ENCODE data around the gene MRPL37. TPM values are rescaled to one million over a fixed set of nuclear protein-coding genes. Genes with fewer than 3 reads are reported as not detected.
A peak's percentile ranks its signal among the peaks of the same experiment; 100 is the strongest.

The MRPL37 gene
- total RNA-seq, 1 donor from 2014 or later = 80.0 TPM

GRCh38 chr1:54225986-54226559 lies 26.1 kb downstream of the MRPL37 start:
- Histone ChIP-seq H3K4me1 (ENCODE audit: insufficient read depth, low read length) (peaks cover 22% of the 10 kb centered on the region), H3K27ac (ENCODE audit: low read depth, low read length) (no peak overlapping the region), H3K9me3 (ENCODE audit: insufficient read depth, low read depth, low read length) (no peaks in the 10 kb centered on the region), H2AFZ (ENCODE audit: low read depth, low read length) (no peak overlapping the region), H3K4me2 (ENCODE audit: low read length) (no peak overlapping the region), H3K27me3 (ENCODE audit: insufficient read depth, low read length) (no peaks in the 10 kb centered on the region), H3K4me3 (ENCODE audit: insufficient read depth, low read depth, low read length) (no peak overlapping the region), H3K9ac (ENCODE audit: low read length) (no peak overlapping the region), H3K79me2 (ENCODE audit: insufficient read depth, low read length) (no peaks in the 10 kb centered on the region), H4K20me1 (ENCODE audit: insufficient read depth, low read length) (peaks cover 6% of the 10 kb centered on the region), H3K36me3 (ENCODE audit: insufficient read depth, low read length) (no peaks in the 10 kb centered on the region)
- no peak for FAIRE-seq
- peaks cover 41% of the 10 kb centered on the region for H3K4me1 Mint-ChIP-seq (ENCODE audit: low read depth, unreplicated experiment)
- TF ChIP-seq, protein P1, sequence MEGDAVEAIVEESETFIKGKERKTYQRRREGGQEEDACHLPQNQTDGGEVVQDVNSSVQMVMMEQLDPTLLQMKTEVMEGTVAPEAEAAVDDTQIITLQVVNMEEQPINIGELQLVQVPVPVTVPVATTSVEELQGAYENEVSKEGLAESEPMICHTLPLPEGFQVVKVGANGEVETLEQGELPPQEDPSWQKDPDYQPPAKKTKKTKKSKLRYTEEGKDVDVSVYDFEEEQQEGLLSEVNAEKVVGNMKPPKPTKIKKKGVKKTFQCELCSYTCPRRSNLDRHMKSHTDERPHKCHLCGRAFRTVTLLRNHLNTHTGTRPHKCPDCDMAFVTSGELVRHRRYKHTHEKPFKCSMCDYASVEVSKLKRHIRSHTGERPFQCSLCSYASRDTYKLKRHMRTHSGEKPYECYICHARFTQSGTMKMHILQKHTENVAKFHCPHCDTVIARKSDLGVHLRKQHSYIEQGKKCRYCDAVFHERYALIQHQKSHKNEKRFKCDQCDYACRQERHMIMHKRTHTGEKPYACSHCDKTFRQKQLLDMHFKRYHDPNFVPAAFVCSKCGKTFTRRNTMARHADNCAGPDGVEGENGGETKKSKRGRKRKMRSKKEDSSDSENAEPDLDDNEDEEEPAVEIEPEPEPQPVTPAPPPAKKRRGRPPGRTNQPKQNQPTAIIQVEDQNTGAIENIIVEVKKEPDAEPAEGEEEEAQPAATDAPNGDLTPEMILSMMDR (IDR thresholded peaks at IDR 0.05; ENCODE audit: insufficient read depth, low read depth, low read length) = no peak
- TF ChIP-seq EZH2 (IDR thresholded peaks at IDR 0.05; ENCODE audit: insufficient read depth, low read length) = no peak
- H3K9me3 Mint-ChIP-seq (ENCODE audit: unreplicated experiment) = no peaks in the 10 kb centered on the region
- no peaks in the 10 kb centered on the region for H3K27me3 Mint-ChIP-seq (ENCODE audit: low read depth, unreplicated experiment)
- H3K36me3 Mint-ChIP-seq (ENCODE audit: low read depth, unreplicated experiment) = peaks cover 17% of the 10 kb centered on the region
- no peak overlapping the region for H3K27ac Mint-ChIP-seq (ENCODE audit: unreplicated experiment)
- no peak for DNase-seq (ENCODE audit: low read depth)
- H3K4me3 Mint-ChIP-seq (ENCODE audit: unreplicated experiment) = no peak overlapping the region

DNA sequence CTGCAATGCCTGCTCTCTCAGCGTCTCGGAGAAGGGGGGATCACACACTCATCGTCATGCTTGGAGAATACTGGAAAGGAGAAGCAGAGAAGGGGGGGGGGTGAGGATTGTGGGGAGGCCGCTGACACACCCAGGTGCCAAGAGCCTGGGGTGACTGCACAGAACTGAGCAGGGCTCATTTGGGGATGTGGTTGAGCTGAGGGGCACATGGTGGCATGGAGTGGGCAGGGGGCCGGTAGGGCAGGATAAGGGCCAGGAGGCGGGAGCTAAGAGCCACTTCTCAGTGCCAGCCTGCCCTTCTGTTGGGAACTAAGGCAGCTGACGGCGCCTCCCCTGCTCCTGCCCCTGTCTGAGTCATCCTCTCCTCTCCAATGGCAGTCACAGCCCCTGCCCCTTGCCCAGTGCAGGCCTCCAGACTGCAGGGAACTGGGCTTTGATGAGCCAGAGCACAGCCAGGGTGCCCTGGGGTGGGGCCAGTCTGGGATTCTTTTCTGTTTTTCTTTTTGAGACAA lies 27.2 kb downstream of the MRPL37 start:
- Histone ChIP-seq H3K27me3 (ENCODE audit: insufficient read depth, low read length) (no peaks in the 10 kb centered on the region), H3K4me1 (ENCODE audit: insufficient read depth, low read length) (peaks cover 22% of the 10 kb centered on the region), H4K20me1 (ENCODE audit: insufficient read depth, low read length) (peaks cover 6% of the 10 kb centered on the region), H3K9me3 (ENCODE audit: insufficient read depth, low read depth, low read length) (no peaks in the 10 kb centered on the region), H2AFZ (ENCODE audit: low read depth, low read length) (no peak overlapping the region), H3K27ac (ENCODE audit: low read depth, low read length) (no peak overlapping the region), H3K79me2 (ENCODE audit: insufficient read depth, low read length) (no peaks in the 10 kb centered on the region), H3K36me3 (ENCODE audit: insufficient read depth, low read length) (peaks cover 2% of the 10 kb centered on the region), H3K4me2 (ENCODE audit: low read length) (peak overlapping the region; percentile 37), H3K4me3 (ENCODE audit: insufficient read depth, low read depth, low read length) (no peak overlapping the region), H3K9ac (ENCODE audit: low read length) (no peak overlapping the region)
- DNase-seq (ENCODE audit: low read depth) (peak; percentile 59), FAIRE-seq (no peak)
- Mint-ChIP-seq H3K4me1 (ENCODE audit: low read depth, unreplicated experiment) (peaks cover 41% of the 10 kb centered on the region), H3K27ac (ENCODE audit: unreplicated experiment) (no peak overlapping the region), H3K4me3 (ENCODE audit: unreplicated experiment) (no peak overlapping the region), H3K27me3 (ENCODE audit: low read depth, unreplicated experiment) (no peaks in the 10 kb centered on the region), H3K36me3 (ENCODE audit: low read depth, unreplicated experiment) (peaks cover 22% of the 10 kb centered on the region), H3K9me3 (ENCODE audit: unreplicated experiment) (no peaks in the 10 kb centered on the region)
- TF ChIP-seq, protein P1 (IDR thresholded peaks at IDR 0.05; ENCODE audit: insufficient read depth, low read depth, low read length) = no peak
- TF ChIP-seq EZH2 (IDR thresholded peaks at IDR 0.05; ENCODE audit: insufficient read depth, low read length) = no peak

GRCh38 chr1:54227891-54228310 lies 27.9 kb downstream of the MRPL37 start:
- H3K4me3 ChIP-seq (ENCODE audit: insufficient read depth, low read depth, low read length) = no peak overlapping the region
- H3K27ac ChIP-seq (ENCODE audit: low read depth, low read length) = no peak overlapping the region
- Mint-ChIP-seq H3K4me3 (ENCODE audit: unreplicated experiment) (no peak overlapping the region), H3K36me3 (ENCODE audit: low read depth, unreplicated experiment) (peaks cover 22% of the 10 kb centered on the region), H3K27me3 (ENCODE audit: low read depth, unreplicated experiment) (no peaks in the 10 kb centered on the region), H3K9me3 (ENCODE audit: unreplicated experiment) (no peaks in the 10 kb centered on the region), H3K27ac (ENCODE audit: unreplicated experiment) (no peak overlapping the region), H3K4me1 (ENCODE audit: low read depth, unreplicated experiment) (peaks cover 37% of the 10 kb centered on the region)
- H3K9me3 ChIP-seq (ENCODE audit: insufficient read depth, low read depth, low read length) = no peaks in the 10 kb centered on the region
- no peak overlapping the region for H3K4me2 ChIP-seq (ENCODE audit: low read length)
- peaks cover 22% of the 10 kb centered on the region for H3K4me1 ChIP-seq (ENCODE audit: insufficient read depth, low read length)
- no peak overlapping the region for H3K9ac ChIP-seq (ENCODE audit: low read length)
- H2AFZ ChIP-seq (ENCODE audit: low read depth, low read length) = no peak overlapping the region
- no peaks in the 10 kb centered on the region for H3K27me3 ChIP-seq (ENCODE audit: insufficient read depth, low read length)
- H4K20me1 ChIP-seq (ENCODE audit: insufficient read depth, low read length) = peaks cover 6% of the 10 kb centered on the region
- no peaks in the 10 kb centered on the region for H3K79me2 ChIP-seq (ENCODE audit: insufficient read depth, low read length)
- TF ChIP-seq EZH2 (IDR thresholded peaks at IDR 0.05; ENCODE audit: insufficient read depth, low read length) = no peak
- TF ChIP-seq, protein P1 (IDR thresholded peaks at IDR 0.05; ENCODE audit: insufficient read depth, low read depth, low read length) = no peak
- peaks cover 2% of the 10 kb centered on the region for H3K36me3 ChIP-seq (ENCODE audit: insufficient read depth, low read length)
- FAIRE-seq (no peak), DNase-seq (ENCODE audit: low read depth) (no peak)

Data from astrocyte (in vitro differentiated cells and primary cell).